Middle frontal gyrus (tissue), 1 donor: ENCODE data around the gene RNU2-1.
"Not testable (repeated sequence)": the region's sequence is repeated elsewhere in the genome, so short reads cannot be mapped to it uniquely, and the experiment has no call there.

Experiments
- DNase-seq: peaks from one replicate; pipeline ENCODE4 v3.0.0-alpha.2; 2015; ENCODE audit warnings: low spot score; ENCODE audit errors: extremely low spot score

RNU2-1 gene

DNA sequence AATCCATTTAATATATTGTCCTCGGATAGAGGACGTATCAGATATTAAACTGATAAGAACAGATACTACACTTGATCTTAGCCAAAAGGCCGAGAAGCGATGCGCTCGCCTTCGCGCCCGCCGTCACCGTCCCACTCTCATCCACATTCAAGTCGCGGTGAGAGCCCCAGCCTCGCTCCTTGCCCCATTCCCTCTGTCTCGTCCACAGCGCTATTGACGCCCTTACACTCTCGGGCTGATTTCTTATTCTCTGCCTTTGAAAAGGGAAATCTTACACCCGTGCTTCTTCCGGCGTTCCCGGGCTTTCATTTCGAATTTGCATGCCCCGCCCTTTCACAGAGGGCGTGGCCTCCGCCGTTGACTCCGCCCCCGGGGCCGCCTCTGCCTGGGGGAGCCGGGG is at the start of gene RNU2-1:
RNU2-1 (minus strand) TSS at position 101 of the 400 bp plus-strand sequence.
- not testable (repeated sequence) for DNase-seq

DNA sequence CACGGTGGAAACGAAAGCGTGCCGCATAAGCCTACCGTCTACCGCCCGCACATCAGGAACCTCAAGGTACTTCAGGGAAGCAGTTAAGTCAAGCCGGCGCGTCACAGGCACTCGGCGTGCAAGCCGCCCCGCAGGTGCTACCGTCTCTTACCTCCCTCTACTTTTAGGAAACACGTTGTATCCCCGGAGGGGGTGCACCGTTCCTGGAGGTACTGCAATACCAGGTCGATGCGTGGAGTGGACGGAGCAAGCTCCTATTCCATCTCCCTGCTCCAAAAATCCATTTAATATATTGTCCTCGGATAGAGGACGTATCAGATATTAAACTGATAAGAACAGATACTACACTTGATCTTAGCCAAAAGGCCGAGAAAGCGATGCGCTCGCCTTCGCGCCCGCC is 39.1 kb upstream of the RNU2-1 start:
- not testable (repeated sequence) for DNase-seq

DNA sequence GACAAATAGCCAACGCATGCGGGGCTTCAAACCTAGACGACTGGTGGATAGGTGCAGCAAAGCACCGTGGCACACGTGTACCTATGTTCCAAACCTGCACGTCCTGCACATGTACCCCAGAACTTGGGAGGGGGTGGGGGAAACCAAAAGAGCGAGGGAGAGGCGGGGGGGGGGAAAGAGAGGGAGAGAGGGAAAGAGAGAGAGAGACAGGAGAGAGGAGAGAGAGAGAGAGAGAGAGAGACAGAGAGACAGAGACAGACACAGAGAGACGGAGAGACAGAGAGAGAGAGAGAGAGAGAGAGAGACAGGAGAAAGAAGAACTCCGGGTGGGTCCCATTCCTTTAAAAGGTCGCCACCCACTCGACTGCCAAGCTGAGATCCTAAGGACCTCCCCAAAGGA is 38.7 kb upstream of the RNU2-1 start:
- DNase-seq: not testable (repeated sequence)

DNA sequence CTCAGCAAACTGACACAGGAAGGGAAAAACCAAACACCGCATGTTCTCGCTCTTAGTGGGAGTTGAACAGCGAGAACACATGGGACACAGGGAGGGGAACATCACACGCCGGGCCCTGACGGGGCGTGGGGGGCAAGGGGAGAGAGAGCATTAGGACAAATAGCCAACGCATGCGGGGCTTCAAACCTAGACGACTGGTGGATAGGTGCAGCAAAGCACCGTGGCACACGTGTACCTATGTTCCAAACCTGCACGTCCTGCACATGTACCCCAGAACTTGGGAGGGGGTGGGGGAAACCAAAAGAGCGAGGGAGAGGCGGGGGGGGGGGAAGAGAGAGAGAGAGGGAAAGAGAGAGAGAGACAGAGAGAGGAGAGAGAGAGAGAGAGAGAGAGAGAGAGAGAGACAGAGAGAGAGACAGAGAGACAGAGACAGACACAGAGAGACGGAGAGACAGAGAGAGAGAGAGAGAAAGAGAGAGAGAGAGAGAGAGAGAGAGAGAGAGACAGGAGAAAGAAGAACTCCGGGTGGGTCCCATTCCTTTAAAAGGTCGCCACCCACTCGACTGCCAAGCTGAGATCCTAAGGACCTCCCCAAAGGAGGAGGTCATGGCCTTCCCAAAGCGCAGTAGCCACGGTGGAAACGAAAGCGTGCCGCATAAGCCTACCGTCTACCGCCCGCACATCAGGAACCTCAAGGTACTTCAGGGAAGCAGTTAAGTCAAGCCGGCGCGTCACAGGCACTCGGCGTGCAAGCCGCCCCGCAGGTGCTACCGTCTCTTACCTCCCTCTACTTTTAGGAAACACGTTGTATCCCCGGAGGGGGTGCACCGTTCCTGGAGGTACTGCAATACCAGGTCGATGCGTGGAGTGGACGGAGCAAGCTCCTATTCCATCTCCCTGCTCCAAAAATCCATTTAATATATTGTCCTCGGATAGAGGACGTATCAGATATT is 37.1 kb upstream of the RNU2-1 start:
- not testable (repeated sequence) for DNase-seq

DNA sequence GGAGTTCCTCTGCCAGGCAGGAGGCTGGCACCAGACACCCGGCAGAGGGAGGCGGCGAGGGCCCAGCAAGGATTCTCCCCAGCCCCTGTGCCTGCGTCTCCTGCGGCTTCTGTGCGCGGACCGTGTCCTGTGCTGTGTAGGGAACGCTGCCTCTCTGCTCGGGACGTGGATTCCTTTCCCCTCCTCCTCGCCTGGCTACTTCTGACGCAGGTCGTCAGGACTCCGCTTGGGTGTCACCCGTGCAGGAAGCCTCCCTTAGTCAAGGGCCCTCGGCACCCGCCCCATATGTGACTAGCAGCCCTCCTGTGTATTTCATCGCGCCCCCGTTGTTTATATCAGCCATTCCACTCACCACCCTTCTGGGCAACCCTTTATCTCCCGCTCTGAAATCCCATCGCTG is 12.7 kb upstream of the RNU2-1 start:
- DNase-seq: not testable (repeated sequence)

DNA sequence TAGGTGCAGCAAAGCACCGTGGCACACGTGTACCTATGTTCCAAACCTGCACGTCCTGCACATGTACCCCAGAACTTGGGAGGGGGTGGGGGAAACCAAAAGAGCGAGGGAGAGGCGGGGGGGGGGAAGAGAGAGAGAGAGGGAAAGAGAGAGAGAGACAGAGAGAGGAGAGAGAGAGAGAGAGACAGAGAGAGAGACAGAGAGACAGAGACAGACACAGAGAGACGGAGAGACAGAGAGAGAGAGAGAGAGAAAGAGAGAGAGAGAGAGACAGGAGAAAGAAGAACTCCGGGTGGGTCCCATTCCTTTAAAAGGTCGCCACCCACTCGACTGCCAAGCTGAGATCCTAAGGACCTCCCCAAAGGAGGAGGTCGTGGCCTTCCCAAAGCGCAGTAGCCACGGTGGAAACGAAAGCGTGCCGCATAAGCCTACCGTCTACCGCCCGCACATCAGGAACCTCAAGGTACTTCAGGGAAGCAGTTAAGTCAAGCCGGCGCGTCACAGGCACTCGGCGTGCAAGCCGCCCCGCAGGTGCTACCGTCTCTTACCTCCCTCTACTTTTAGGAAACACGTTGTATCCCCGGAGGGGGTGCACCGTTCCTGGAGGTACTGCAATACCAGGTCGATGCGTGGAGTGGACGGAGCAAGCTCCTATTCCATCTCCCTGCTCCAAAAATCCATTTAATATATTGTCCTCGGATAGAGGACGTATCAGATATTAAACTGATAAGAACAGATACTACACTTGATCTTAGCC is 7.0 kb upstream of the RNU2-1 start:
- not testable (repeated sequence) for DNase-seq

DNA sequence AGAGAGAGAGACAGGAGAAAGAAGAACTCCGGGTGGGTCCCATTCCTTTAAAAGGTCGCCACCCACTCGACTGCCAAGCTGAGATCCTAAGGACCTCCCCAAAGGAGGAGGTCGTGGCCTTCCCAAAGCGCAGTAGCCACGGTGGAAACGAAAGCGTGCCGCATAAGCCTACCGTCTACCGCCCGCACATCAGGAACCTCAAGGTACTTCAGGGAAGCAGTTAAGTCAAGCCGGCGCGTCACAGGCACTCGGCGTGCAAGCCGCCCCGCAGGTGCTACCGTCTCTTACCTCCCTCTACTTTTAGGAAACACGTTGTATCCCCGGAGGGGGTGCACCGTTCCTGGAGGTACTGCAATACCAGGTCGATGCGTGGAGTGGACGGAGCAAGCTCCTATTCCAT is 5.8 kb upstream of the RNU2-1 start:
- not testable (repeated sequence) for DNase-seq

DNA sequence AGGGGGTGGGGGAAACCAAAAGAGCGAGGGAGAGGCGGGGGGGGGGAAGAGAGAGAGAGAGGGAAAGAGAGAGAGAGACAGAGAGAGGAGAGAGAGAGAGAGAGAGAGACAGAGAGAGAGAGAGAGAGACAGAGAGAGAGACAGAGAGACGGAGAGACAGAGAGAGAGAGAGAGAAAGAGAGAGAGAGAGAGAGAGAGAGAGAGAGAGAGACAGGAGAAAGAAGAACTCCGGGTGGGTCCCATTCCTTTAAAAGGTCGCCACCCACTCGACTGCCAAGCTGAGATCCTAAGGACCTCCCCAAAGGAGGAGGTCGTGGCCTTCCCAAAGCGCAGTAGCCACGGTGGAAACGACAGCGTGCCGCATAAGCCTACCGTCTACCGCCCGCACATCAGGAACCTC is 514 bp downstream of the RNU2-1 start:
- DNase-seq: not testable (repeated sequence)

DNA sequence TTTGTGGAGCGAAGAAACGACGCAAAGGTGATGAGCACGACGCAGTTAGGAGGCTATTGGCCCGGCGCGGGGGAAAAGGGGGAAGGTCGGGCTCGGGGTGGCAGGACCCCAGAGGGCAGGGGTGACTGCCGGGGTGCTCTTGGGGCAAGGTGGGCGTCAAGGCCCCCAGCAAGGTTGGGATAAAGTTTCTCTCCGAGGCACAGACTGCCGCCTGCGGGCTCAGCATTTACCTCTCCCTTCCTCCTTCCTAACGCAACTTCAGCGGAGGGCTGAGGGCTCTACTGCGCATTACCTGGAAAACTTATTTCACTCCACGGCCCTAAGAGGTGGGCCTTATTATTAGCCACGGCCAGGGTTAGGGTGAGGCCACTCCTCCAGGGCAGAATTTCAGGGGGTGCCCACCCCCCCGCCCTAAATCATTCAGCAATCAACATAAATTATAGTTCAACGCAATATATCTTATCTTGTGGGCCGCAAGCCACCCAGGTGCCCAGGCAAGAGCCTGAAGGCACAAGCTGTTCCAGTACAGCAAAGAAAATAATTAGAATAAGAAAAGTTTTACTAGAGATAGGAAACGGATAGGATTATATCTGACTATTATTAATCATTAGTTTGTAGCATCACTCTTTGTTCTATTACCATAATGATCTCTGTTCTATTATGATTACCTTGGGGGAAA is 1.6 kb downstream of the RNU2-1 start:
- DNase-seq: not testable (repeated sequence)

DNA sequence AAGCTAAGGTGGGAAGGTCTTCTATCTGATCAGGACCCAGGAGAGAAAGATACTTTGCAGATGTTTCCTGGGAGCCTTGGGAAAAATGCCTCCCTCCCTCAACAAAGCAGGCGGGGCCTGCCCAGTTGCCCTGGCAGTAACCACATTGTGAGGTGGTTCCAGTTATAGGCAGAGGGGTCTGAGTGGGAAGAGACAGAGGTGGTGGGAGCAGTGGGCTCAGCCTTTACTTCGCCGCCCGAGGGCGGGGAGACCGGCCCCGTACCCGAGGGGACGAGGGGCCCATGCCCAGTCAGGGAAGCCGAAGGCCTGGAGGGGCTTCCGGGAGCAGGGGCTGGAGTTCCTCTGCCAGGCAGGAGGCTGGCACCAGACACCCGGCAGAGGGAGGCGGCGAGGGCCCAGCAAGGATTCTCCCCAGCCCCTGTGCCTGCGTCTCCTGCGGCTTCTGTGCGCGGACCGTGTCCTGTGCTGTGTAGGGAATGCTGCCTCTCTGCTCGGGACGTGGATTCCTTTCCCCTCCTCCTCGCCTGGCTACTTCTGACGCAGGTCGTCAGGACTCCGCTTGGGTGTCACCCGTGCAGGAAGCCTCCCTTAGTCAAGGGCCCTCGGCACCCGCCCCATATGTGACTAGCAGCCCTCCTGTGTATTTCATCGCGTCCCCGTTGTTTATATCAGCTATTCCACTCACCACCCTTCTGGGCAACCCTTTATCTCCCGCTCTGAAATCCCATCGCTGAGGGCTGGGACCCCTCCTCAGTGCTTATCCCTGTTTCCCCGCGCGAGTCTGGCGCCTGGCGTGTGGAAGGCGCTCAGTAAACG is 2.4 kb downstream of the RNU2-1 start:
- DNase-seq: not testable (repeated sequence)

DNA sequence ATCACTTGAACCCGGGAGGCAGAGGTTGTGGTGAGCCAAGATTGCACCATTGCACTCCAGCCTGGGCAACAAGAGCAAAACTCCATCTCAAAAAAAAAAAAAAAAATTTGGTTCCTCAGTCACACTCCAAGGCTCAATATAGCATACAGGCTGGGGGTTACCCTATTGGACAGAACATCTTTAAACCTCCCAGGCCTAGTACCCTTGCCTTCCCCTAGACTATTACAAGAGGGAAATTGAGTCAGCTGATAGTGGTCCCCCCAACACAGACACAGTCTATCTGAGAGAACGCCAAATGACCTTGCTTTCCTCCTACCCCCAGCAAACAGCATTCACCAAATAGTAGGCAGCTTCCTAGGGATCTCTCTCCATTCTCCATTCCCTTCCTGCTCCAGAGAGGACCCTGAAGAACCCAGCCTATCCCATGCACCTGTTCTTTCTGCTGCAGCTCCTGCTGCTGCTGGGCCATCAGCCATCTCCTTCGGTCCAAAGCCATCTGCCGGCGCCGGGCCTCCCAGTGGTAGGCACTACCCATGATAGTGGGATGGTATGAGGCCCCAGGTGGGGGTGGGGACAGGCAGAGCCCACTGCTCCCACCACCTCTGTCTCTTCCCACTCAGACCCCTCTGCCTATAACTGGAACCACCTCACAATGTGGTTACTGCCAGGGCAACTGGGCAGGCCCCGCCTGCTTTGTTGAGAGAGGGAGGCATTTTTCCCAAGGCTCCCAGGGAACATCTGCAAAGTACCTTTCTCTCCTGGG is 5.6 kb downstream of the RNU2-1 start, which contains the start of gene CCDC200:
CCDC200 (minus strand) TSS at position 604 of the 763 bp plus-strand sequence; CDS start at position 535, 69 bp downstream.
- DNase-seq: not testable (repeated sequence)

DNA sequence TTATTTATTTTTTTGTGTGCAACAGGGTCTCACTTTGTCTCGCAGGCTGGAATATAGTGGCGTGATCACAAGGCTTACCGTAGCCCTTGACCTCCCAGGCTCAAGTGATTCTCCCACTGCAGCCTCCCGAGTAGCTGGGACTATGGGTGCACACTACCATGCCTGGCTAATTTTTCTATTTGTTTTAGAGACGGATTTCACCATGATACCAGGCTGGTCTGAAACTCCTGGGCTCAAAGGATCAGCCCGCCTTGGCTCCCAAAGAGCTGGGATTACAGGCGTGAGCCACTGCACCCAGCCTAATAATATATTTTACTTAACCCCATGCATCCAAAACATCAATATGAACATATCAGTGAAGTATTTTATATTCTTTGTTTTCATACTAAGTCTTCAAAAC is 7.4 kb downstream of the RNU2-1 start:
- DNase-seq: no peak

DNA sequence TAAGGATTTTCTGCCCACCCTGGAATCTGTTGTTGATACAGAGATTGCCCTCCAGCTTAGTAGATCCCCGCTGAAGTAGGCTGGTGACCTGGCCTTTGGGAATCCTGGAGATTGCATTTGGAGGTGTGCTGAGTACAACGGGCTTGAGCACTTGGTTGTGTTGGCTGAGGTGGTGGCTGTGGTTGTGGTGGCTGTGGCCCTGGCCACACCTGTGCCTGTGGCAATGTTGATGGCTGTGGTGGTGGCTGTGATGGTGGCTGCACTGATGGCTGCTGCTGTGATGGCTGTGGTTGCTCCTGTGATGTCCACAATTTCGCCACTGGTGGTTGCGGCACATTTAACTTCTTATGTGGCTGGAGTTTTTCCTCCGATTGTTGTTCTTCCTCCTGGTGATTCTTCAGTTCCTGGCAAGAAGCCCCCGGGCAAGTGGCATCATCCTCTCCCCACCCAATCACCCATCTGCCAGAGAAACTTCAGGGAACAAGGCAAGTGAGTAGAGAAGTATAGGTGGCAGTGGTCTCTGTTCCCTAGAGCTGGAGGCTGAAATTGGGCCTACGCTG is 9.6 kb downstream of the RNU2-1 start:
- DNase-seq: no peak

DNA sequence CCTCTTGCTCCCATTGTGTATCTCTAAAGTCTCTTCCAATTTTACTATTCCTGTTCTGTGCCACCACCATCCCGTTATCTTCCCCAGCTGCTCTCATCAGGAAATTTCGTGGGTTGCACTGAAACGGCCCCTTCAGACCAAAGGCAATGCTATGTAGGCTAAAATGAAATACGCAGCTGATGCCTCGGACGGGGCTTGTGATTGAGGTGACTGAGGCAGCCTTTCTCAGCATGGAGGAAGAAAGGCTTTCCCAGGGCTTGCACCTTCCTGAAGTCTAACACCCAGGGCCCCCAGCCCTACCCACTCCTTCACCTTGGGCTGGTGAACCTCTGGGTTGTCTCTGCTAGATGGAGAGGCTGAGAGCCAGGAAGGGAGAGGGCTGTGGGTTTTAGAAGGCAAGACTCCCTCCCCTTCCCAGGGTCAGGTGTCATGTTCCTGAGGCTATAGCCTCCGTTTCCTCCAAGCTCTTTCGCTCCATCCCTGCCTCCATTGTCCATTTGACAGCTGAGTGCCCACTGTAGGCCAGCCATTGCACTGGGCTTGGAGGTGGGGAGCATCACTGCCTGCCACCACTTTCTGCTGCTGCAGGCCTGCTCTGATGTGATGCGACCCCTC is 13.2 kb downstream of the RNU2-1 start:
- no peak for DNase-seq

DNA sequence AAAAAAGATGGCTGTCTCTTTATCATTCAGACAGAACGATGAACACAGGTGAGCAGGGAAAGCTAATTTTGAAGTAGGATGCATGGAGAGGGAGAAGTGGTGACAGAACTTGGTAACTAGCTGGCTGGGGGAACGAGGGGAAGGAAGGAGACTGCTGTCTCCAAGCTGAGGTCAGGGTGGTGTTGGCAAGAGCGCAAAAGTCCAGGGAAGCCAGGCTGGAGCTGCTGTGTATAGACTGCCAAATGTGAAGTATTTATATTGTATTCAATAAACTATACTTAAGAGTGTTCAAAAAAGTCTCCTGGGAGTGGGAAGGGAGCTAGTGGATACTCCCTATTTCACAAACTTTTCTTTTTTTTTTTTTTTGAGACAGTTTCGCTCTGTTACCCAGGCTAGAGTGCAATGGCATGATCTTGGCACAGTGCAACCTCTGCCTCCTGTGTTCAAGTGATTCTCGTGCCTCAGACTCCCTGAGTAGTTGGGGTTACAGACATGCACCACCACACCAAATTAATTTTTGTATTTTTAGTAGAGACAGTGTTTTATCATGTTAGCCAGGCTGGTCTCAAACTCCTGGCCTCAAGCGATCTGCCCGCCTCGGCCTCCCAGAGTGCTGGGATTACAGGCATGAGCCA is 13.9 kb downstream of the RNU2-1 start:
- no peak for DNase-seq

DNA sequence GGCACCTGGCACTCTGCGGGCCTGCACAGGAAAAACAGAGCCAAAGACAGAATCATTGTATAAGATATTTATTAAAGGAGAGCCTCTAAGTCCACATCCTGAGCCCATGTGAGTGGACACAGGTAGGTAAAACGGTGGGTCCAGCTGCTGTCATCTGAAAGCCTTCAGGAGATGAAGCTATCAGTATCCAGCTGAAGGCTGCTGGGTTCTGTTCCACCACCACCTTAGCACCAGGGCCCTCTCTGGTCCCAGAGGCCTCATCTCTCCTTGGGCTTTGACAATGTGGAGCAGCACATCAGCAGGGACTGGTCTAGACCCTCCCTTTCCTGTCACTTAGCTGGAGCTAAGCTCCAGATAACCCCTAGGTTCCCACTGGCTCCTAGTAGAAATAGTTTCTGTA is 14.8 kb downstream of the RNU2-1 start:
- no peak for DNase-seq

DNA sequence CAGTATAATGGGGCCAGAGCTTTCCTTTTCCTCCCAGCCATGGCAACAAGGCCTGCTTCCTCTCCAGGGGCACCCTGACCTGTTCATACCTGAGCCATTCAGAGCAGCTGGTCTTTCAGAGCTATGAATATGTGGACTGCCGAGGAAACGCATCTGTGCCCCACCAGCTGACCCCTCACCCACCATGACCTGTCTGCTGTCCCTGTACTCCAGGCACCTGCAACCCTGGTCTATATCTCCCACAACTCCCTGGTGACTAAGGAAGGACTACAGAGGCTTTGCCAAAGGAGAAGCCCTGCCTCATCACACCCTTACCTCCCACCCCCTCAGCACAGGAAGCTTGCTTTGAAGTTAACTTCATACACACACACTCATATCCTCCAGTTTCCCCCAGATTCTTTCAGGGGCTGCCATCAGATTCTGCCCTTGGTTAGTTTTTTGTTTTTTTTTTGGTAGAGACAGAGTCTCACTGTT is 16.1 kb downstream of the RNU2-1 start:
- no peak for DNase-seq

DNA sequence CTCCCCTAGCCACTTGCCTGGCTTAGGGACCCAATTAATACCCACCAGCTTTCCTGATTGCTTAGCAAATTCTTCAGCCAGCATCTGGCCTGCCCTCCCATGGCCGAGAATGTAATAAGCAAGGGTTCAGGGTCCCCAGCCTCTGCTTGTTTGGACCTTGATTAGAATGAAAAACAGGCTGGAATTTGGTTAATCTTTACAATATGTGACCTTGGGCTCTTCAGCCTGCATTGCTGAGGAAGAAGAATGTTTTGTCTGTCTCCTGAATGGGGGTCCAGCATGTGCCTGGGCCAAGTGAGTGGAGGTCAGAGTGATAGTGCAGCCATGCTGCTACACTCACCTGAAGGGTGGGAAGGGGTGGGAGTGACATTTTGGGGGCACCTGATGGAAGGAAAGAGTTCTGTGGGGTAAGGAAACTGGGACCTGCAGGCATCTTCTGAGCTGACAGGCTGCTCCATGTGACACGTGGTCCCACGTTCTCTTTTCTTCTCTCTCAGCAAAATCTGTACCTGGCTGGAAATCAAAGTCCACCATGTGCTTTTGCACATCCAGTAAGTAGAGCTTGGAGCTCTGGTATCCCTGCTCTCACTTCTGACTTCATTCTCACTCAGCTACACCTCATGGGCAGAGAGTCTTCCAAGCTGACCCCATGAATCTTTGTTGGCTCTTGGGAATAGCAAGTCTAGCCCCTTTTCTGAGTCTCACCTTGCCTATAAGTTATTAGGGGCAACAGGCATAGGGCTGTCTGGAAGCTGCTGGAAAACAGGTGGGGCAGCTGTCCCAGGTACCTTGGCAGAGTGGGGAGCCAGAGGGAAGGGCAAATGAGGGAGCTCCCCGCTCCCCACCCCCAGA is 16.8 kb downstream of the RNU2-1 start:
- no peak for DNase-seq
